AG20443 (cell line): ENCODE data around the gene DACT2.

Source experiments
- DNase-seq: peaks from one replicate; pipeline ENCODE4 v3.0.0; 2012; ENCODE audit warnings: low spot score, mixed read lengths

Gene DACT2

GRCh38 chr6:168263351-168263905 lies 56.1 kb downstream of the DACT2 start:
- no peak for DNase-seq

- no peak for DNase-seq
These were observed 58.3 kb downstream of the DACT2 start for GRCh38 chr6:168261234-168261633.

DNA sequence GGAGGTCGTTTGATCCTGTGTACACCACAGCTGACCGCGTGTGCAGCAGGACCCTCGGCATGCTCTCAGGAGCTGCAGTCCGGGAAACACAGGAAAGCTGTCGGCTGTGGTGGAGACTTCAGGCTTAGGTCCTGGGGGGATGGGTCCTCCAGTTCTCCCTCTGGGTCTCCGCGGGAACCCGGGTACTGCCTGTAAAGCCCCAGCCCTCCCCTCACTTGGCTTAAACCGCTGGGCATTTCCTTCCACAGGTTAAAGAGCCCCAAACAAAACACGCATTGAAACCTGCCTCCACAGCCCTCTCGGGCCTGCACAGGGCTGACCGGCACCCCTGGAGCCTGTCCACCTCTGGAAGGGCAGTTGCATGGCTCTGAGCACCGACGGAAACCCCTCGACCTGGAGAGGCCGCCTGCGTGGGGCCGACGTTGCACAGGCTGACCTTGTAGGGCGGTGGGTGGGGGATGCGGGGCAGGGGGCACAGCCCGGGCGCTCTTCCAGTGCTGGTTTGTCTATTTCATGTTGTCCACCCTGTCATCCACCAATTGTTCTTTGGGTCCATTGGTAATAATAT lies 59.1 kb downstream of the DACT2 start:
- no peak for DNase-seq

- no peak for DNase-seq
These were observed 60.8 kb downstream of the DACT2 start for GRCh38 chr6:168258795-168259194.

GRCh38 chr6:168256940-168257339 lies 62.6 kb downstream of the DACT2 start:
- no peak for DNase-seq
